NCI-H748 (cell line): Measurements from ENCODE around the gene CHRNA10.
A peak's percentile ranks its signal among the peaks of the same experiment; 100 is the strongest.
"Not testable (repeated sequence)": the region's sequence is repeated elsewhere in the genome, so short reads cannot be mapped to it uniquely, and the experiment has no call there.

Experiments
- DNase-seq: peaks from one replicate; lab custom pipeline; 2025; ENCODE audit not compliant: unreplicated experiment; lab: John Stamatoyannopoulos, UW

The CHRNA10 gene

DNA sequence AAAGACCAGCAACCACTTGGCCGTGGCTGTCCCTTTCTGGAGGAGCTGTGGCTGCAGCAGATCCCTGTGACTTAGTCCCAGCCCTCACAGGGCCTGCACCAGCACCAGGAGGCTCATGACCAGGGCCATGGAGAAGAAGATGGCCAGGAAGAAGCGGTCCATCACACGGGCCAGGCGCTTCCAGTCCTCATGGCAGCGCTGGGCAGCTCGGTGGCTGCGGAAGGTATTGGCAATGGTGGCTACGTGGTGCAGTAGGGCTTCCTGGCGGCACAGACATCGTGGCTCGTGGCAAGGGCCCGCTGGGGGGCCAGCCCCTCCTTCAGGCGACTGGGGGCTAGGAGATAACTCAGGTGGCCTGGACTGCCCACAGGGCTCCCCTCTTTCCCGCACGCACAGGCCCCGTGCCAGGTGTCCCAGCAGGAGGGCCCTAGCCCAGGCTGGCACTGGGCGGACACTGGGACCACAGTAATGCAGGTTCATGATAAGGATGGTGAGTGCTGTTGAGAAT is 5.1 kb downstream of the CHRNA10 start:
- DNase-seq = no peak

DNA sequence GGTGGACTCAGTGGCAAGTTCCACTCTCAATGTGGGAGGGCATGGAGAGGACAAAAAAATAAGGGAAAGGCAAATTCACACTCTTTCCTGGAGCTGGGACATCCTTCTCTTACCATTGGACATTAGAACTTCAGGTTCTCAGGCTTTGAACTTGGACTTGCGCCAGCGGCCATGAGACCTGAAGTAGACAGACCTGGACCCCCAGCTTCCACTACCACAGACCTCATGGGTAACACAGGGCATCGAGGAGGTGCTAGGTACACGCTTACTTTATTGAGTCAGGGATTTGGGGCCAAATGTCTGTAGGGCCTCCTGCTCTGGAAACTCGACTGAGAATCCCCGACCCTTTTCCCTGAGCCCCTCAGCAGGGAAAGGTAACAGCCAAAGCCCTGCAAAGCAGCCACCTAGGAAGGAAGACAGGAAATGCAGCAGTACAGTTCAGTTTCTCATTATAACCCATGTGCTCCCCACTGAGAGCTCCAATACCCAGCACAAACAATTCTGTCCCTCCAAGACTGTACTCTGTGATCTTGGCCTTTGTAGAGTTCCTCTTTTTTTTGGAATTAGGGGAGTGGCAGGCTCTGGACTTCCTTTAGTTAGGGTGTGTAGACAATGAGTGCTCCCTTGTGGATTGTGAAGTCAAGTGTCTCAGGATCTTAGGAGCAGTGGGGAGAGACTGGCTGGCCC is 5.7 kb downstream of the CHRNA10 start:
- no peak for DNase-seq

DNA sequence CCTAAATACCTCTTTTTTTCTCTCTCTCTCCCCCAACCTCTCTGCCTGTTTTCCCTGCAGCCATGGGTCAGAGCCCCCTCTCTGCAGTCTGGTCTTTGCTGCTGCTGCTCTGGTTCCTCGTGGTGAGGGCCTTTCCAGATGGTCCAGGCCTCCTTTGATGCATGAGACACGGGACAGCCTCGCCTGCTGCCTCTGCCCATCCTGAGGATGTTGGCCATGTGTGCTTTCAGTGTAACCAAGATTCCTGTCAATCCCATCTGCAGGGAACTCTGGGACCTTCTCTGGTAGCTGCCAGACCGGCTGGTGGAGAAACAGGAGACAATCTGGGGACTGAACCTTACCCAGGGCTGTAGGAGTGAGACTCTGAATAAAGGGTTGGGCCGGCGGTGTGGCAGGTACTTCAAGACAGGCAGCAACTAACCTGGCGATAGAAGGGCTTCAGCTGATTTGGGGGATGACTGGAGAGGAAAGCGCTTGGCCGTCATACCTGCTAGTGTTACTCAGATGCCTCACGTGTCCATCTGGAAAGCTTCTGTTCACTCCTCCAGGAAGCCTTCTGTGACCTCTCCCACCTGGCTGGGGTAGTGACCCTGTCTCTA is 7.1 kb downstream of the CHRNA10 start:
- DNase-seq = no peak

DNA sequence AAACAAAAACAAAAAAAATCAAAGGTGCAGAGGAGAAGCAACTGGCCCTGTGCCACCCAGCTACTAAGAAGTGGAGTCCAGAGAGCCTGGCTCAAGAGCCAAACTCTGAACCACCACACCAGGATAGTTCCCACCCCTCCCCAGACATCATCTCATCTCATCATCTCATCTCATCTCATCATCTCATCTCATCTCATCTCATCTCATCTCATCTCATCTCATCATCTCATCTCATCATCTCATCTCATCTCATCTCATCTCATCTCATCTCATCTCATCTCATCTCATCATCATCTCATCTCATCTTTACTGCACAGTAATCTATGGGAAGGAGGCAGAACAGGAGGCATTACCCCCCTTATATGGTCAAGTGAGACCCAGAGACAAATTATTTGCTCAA is 8.3 kb downstream of the CHRNA10 start:
- DNase-seq = no peak

DNA sequence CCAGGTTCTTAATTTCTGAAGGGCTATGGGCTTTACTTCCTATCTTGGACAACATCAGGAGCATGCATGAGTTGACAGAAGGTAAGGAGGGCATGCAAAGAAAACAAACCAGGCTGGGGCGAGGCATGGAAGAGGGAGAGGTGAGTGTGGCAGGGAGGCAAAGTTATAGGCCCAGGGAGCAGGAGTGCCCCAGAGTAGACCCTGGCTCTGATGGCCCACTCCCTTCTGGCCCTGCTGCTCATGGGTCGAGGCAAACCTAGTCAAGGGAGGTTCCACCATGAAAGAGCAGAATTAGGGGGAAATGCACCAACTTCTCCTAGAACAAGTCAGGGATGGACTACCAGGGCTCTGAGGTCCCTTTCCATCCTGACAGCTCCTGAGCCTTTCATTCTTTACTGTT is 10.2 kb downstream of the CHRNA10 start:
- no peak for DNase-seq

DNA sequence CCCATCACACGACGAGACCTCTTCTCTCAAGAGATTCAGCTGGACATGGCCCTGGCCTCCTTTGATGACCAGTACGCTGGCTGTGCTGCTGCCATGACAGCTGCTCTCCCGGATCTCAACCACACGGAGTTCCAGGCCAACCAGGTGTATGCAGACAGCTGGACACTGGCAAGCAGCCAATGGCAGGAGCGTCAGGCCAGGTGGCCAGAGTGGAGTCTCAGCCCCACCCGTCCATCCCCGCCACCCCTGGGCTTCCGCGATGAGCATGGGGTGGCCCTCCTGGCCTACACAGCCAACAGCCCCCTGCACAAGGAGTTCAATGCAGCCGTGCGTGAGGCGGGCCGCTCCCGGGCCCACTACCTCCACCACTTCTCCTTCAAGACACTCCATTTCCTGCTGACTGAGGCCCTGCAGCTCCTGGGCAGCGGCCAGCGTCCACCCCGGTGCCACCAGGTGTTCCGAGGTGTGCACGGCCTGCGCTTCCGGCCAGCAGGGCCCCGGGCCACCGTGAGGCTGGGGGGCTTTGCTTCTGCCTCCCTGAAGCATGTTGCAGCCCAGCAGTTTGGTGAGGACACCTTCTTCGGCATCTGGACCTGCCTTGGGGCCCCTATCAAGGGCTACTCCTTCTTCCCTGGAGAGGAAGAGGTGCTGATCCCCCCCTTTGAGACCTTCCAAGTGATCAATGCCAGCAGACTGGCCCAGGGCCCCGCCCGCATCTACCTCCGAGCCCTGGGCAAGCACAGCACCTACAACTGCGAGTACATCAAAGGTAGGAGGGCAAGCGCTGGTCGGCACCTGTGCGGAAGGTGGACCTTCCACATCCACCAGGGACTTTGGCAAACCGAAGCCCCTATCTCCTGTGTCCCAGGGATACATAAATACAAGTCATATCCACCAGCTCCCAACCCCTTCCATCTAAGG is 11.3 kb downstream of the CHRNA10 start:
- peak; percentile 65 for DNase-seq

DNA sequence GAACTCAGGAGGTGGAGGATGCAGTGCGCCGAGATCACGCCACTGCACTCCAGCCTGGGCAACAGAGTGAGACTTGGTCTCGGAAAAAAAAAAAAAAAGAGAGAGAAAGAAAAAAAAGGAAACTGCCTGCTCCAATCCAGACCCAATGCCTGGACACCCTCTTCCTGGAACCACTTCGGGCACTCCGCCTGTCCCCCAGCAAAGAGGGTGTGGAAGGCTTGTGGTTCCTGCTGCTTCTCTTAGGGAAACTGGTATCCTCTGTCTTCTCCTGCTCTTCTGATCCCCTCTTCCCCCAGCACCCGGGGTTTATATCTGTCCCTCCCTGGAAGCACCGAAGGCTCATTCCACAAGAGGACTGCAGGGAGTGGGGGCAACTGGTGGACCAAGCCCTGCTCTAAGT is 12.9 kb downstream of the CHRNA10 start:
- no peak for DNase-seq

DNA sequence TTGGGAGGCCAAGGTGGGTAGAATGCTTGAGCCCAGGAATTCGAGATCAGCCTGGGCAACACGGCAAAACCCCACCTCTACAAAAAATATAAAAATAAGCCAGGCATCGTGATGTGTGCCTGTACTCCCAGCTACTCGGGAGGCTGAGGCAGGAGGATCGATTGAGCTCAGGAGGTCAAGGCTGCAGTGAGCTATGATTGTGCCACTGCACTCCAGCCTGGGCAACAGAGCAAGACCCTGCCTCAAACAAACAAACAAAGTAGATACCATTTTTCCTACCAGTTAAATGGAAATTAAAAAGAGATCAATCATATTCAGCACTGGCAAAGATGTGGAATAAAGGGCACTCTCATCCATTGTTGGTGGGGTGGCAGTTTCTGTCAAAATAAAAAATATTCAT is 13.9 kb downstream of the CHRNA10 start:
- DNase-seq = not testable (repeated sequence)

DNA sequence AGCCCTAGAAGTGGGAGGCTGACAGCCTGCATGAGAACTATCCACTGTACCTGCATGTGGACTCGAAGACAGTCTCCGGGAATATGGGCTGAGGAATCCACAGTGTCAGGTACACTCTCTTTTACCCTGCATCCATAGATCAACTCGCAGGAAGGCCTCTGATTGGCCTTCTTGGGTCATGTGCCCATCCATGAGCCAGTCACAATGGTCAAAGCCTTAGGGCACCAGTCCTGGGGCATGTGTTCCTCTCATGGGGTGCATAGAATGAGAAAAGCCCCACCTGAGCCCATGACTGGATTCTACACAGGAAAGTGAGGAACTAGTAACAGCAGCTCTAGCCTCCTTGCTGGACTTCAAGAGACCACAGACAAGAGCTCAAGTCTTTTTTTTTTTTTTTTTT is 15.6 kb downstream of the CHRNA10 start:
- DNase-seq = no peak

DNA sequence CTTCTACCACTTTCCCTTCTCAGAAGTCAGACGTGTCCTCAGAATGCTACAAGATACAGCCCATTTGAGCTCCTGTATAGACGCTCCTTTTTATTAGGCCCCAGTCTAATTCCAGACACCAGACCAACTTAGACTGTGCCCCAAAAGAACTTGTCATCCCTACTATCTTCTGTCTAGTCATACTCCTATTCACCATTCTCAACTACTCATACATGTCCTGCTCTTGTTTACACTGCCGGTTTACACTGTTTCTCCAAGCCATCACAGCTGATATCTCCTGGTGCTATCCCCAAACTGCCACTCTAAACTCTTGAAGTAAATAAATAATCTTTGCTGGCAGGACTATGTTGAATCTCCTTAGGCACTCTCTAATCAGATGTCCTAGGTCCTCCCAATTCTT is 18.7 kb downstream of the CHRNA10 start:
- DNase-seq = not testable (repeated sequence)

DNA sequence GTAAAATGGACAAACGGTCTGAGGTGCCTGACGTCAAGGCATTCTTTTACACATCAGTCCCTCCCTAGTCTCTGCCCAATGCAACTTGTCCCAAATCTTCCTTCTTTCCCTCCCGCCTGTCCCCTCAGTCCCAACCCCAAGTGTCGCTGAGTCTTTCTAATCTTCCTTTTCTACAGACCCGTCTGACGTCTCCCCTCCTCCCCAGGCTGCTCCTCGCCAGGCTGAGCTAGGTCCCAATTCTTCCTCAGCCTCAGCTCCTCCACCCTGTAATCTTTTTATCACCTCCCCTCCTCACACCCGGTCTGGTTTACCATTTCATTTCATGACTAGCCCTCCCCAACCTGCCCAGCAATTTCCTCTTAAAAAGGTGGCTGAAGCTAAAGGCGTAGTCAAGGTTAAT is 21.8 kb downstream of the CHRNA10 start:
- DNase-seq = not testable (repeated sequence)

DNA sequence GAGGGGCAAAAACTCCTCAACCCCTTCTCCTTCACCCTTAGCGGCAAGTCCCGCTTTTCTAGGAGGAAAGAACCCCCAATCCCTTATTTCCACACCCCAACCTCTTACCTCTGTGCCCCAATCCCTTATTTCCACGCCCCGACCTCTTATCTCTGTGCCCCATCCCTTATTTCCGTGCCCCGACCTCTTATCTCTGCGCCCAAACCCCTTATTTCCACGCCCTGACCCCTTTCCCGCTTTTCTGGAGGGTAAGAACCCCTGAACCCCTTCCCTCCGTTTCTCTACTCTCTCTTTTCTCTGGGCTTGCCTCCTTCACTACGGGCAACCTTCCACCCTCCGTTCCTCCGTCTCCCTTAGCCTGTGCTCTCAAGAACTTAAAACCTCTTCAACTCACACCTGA is 22.3 kb downstream of the CHRNA10 start:
- not testable (repeated sequence) for DNase-seq

DNA sequence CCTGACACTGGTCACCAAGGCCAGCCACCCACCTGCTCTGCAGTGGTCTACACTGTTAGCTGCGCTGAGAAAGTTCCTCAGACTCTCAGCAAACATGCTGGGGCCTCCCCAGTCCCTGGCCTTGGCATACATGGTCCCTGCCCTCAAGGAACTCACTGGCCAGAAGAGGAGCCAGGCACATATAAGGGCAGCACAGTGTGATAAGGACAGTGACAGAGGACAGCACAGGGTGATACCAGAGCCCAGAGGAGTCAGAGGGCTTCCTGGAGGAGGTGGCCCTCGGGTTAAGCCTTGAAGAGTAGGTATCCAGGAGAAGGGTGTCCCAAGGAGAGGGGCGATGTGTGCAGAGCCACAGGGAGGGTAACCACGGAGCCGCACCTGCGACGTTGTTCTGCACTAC is 25.6 kb downstream of the CHRNA10 start:
- DNase-seq = no peak

DNA sequence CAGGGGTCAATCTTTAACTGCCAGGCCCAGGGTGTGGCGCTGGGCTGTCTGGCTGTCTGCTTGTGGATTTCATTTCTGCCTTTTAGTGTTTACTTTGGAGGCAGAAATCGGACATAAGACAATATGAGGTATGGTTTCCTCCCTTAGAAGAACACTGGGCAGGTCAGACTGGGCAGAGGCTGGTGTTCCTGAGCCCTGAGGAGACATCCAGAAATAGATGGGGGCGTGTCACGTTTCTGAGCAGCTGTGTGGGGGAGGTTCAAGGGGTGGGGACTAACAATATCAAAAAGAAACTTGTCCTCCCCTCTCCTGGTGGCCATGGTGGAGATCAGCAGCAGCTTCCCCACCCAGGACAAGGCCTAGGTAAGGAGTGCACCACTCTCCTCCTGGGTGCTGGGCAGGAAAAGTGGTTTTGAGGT is 26.4 kb downstream of the CHRNA10 start, which contains the start of gene ART1:
ART1 (plus strand) TSS at position 312 of the 419 bp plus-strand sequence. CDS start 14,086 bp downstream, outside the sequence.
- DNase-seq = peak; percentile 43

DNA sequence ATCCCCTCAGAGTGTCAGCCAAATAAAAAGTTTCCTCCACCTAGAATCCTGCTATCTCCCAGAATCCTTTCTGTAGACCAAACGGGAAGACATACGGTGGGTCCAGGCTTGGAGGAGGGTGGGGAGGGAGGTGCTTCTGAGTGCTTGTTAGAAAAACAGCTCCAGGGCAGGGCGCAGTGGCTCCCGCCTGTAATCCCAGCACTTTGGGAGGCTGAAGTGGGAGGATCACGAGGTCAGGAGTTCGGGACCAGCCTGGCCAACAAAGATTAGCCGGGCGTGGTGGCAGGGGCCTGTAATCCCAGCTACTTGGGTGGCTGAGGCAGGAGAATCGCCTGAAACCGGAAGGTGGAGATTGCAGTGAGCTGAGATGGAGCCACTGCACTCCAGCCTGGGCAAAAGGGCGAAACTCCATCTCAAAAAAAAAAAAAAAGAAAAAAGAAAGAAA is 28.1 kb downstream of the CHRNA10 start:
- DNase-seq = not testable (repeated sequence)

DNA sequence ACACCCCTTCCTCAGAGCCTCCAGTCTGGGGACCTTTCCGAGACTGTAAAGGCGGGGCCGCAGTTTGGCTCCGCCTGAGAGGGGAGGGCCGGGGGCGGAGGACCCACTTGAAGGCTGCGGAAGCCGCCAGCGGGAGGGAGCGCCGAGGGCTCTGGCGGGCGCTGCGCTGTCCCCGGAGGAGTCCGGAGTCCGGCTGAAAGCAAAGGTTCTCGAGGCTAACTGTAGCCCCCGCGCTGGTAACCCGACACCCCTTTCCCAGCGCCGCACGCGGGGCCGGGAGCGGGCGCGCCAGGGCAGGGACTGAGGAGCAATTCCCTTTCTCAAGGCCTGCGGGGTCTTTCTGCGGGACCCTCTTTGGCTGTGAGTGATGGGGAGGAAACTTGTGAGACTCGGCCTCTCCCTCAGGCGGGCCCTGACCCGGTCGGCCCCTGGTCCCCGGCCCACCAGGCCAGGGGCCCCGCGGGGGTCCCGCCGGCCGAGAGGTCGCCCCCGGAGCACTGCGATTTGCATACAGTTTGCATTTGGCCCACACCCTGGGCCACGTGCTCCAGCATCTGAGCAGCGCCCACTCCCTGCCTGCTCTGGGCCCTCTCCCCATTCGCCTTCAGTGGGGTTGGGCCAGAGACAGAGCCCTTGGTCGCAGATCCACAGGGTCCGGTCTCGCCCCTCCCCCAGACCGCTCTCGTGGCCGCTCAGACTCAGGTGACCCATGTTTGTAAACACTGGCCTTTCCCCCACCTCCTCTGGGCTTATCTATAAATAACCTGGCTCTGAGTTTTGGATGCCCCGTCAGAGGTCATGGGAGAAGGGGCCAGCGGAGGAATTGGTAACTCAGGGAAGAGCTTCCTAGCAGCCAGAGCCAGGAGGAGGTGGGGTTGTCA is 28.9 kb downstream of the CHRNA10 start:
- DNase-seq = peak; percentile 91

DNA sequence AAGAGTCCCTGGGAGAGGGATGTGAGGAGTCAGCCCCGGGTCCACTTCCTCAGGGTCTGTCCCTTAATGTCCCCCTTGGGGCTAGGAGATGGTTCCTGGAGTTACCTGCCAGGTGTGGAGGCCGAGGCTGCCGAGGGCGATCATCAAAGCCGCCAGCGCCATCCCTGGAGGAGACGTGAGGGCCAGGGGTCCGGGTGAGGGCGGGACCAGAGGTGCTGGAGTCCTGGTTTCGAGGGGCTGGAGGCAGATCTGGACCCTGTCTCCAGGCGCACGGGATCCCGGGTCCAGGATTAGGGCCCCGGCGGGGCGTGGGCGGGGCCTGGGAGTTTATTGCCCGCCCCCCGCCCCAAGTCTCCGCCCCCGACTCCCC is 29.5 kb downstream of the CHRNA10 start, which contains the start of gene ART5:
ART5 (minus strand) TSS at position 292 of the 370 bp plus-strand sequence; CDS start at position 162, 130 bp downstream.
- peak; percentile 60 for DNase-seq

DNA sequence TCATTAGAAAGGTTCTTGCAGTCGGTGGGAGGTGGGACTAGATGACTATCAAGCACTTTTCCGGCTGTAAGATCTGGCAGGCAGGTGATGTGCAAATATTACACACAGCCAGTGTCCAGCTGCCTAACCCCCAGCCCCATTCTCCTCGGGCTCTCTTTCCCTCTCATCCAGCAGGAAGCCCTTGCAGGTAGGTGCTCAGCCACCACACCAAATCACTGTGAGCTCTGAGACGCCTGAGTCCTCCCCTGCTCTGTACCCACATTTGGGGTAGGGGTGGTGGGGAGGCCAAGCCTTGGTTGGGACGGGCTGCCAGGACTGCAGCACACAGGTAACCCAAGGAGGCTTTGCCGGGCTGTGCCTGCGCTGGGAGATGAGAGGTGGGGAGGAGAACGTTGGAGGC is 30.0 kb downstream of the CHRNA10 start:
- no peak for DNase-seq

DNA sequence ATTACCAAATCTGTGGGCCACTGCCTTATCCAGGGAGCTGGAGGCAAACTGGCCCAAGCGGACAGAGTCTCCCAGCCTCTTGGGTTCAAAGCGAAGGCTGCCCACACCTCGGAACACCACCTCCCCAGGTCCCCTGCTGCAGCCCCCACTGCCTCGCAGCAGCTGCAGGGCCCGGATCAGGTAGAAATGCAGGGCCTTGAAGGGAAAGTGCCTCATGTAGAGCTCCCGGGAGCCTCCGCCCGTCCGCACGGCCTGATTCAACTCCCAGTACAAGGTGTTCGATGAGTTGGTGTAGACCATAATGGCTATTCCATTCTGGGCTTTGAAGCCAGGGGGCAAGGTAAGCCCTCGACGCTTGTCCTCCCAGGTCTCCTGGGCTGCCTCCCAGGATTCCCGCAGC is 31.3 kb downstream of the CHRNA10 start:
- no peak for DNase-seq

DNA sequence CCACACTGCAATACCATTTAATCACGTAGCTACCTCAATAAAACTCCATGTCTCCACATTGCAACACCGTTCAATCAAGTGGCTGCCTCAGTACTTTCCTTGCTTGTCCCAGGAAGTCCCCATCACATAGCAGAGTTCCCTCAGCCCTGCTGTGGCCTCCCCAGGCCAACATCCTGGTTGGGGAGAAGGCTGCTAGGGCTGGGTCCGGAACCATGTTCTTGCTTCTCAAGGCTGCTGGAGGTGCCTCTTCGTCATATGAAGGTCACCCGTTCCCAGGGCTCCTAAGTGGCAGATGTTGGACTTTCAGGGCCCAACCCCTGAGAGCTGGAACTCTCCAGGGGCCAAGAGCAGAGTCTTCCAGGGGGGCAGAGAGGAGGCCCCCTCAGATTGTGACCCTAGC is 32.7 kb downstream of the CHRNA10 start:
- DNase-seq = no peak
